MCF 10A (cell line): ENCODE data around the gene KRTAP10-11. TPM values are rescaled to one million over a fixed set of nuclear protein-coding genes. Genes with fewer than 3 reads are reported as not detected.

Experiments used
- BruUV-seq: library from RNA; stranded (reverse); fragments of 400-500 nt; replicated peaks from 2 replicates; lab custom pipeline; 2021; lab: Mats Ljungman, UMichigan
- CTCF ChIA-PET: fragments of 300-600 bp; sonication (Branson Sonifier 250); formaldehyde crosslinking; extraction: SDS; loops from one replicate; lab custom pipeline; 2021; ENCODE audit warnings: antibody characterized with exemption, inconsistent platforms; lab: Yijun Ruan, JAX
- POLR2A ChIA-PET: fragments of 300-600, 350-650 bp; sonication (Branson Sonifier 250); formaldehyde crosslinking; extraction: SDS; loops from one replicate; lab custom pipeline; 2020; ENCODE audit warnings: antibody characterized with exemption, inconsistent platforms; lab: Yijun Ruan, JAX
- DNase-seq: peaks from one replicate; pipeline ENCODE4 v3.0.0-alpha.2; 2018; ENCODE audit not compliant: unreplicated experiment
- H3K27ac Mint-ChIP-seq: one replicate; pipeline ENCODE4 v1.8.0; 2022; ENCODE audit warnings: mild to moderate bottlenecking, low read depth, mixed read lengths; ENCODE audit not compliant: unreplicated experiment
- H3K27me3 Mint-ChIP-seq: one replicate; pipeline ENCODE4 v1.8.0; 2022; ENCODE audit warnings: mixed read lengths; ENCODE audit not compliant: insufficient read depth, unreplicated experiment
- H3K36me3 Mint-ChIP-seq: one replicate; pipeline ENCODE4 v1.8.0; 2022; ENCODE audit warnings: mild to moderate bottlenecking, moderate library complexity, mixed read lengths; ENCODE audit not compliant: insufficient read depth, unreplicated experiment
- H3K4me1 Mint-ChIP-seq: one replicate; pipeline ENCODE4 v1.8.0; 2022; ENCODE audit warnings: mixed read lengths; ENCODE audit not compliant: insufficient read depth, unreplicated experiment
- H3K4me3 Mint-ChIP-seq: one replicate; pipeline ENCODE4 v1.8.0; 2022; ENCODE audit warnings: mild to moderate bottlenecking, moderate library complexity, mixed read lengths; ENCODE audit not compliant: unreplicated experiment
- H3K9me3 Mint-ChIP-seq: one replicate; pipeline ENCODE4 v1.8.0; 2022; ENCODE audit warnings: mixed read lengths; ENCODE audit not compliant: unreplicated experiment
- CTCF ChIP-seq: fragments of 200-600 bp; IDR thresholded peaks from one replicate; pipeline ENCODE4 v1.8.0; 2022; ENCODE audit warnings: antibody characterized with exemption, mild to moderate bottlenecking; ENCODE audit not compliant: unreplicated experiment
- intact Hi-C: fragments of 100-400 bp; cut with micrococcal nuclease; formaldehyde crosslinking; loops from 2 replicates; pipeline ENCODE4 v1.14.1; 2022
- total RNA-seq: library from RNA; stranded (reverse); gene quantifications from 2 replicates; pipeline ENCODE4 v1.2.3, GENCODE V29; 2022

The KRTAP10-11 gene
- total RNA-seq, 1 experiment from 2014 or later, result not detected

GRCh38 chr21:44650973-44651675 lies 4.9 kb downstream of the KRTAP10-11 start:
- BruUV-seq, result no TSS peak
- peaks cover 40% of the 10 kb centered on the region for H3K27me3 Mint-ChIP-seq

DNA sequence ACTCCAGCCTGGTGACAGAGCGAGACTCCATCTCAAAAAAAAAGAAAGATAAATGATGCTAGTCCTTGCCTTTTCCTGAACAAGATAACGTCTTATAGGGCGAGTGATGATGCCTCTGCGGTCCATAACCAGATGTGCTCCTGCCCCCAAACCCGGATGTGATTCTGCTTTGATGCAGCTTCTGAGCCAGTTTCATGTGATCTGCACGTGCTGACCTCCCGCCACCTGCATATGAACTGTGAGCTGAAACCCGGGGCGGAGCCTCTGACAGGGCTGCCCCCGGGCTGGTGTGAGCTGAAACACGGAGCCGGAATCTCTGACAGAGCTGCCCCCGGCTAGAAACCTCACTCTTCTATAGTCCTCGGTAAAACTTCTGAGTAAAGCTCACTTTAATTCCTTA lies 6.9 kb downstream of the KRTAP10-11 start:
- intact Hi-C loops, result no loop called here

More at GRCh38 chr21:44650973-44651675, 4.9 kb downstream of the KRTAP10-11 start:
- Mint-ChIP-seq H3K27ac (no peak overlapping the region), H3K4me3 (no peak overlapping the region), H3K4me1 (no peaks in the 10 kb centered on the region), H3K36me3 (no peaks in the 10 kb centered on the region), H3K9me3 (no peaks in the 10 kb centered on the region)
- POLR2A ChIA-PET, result no interaction called here
- TF ChIP-seq CTCF, result no peak
- intact Hi-C loops, result no loop called here
- no peak for DNase-seq
- CTCF ChIA-PET, result interaction anchor here (0.7 kb wide), 1 partner anchor 140 kb away, joined by 3 read pairs; no protein-coding TSS in a partner anchor

GRCh38 chr21:44653656-44654575 lies 7.7 kb downstream of the KRTAP10-11 start:
- POLR2A ChIA-PET, result no interaction called here
- H3K4me3 Mint-ChIP-seq, result no peak overlapping the region
- CTCF ChIA-PET, result no interaction called here
- H3K9me3 Mint-ChIP-seq, result no peaks in the 10 kb centered on the region
- DNase-seq, result no peak
- no peak overlapping the region for H3K27ac Mint-ChIP-seq
- no peaks in the 10 kb centered on the region for H3K4me1 Mint-ChIP-seq
- H3K27me3 Mint-ChIP-seq, result peaks cover 45% of the 10 kb centered on the region
- intact Hi-C loops, result no loop called here
- no peaks in the 10 kb centered on the region for H3K36me3 Mint-ChIP-seq
- TF ChIP-seq CTCF, result no peak
- BruUV-seq, result no TSS peak

More for the DNA sequence above, 6.9 kb downstream of the KRTAP10-11 start:
- Mint-ChIP-seq H3K27ac (no peak overlapping the region), H3K27me3 (peaks cover 42% of the 10 kb centered on the region), H3K4me1 (no peaks in the 10 kb centered on the region), H3K9me3 (no peaks in the 10 kb centered on the region), H3K4me3 (no peak overlapping the region), H3K36me3 (no peaks in the 10 kb centered on the region)
- ChIA-PET POLR2A (no interaction called here), CTCF (no interaction called here)
- no peak for DNase-seq
- no TSS peak for BruUV-seq
- TF ChIP-seq CTCF, result no peak

DNA sequence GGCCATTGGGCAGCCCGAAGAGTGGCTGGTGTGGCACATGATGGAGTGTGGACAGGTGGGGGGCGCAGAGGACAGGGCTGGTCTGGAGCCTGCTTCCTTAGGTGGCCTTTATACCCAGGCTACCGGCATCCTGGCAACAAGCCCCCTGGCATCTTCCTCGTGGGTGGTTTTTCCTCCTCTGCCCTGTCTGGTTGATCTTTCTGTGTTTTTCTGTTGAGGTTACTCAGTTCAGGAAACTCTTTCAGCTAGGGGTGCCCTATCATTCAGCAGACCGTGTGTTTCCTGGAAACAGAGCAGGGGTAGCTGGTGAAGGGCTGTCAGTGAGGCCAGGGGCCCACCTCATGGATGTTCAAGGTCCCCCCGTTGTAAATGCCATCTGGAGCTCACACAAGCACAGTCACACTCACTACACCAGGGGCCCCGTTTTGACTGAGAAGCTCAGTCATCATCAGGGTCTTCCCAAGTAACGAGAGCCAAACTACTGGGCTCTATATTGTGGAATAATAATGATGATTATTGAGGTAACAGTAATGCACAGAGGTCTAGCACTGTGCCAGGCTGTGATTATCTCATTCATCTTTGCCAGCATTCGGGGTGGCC lies 8.5 kb downstream of the KRTAP10-11 start, which contains the start of gene KRTAP12-4:
KRTAP12-4 (minus strand) TSS at position 84 of the 600 bp plus-strand sequence; CDS start at position 39, 45 bp downstream.
- ChIA-PET CTCF (interaction anchor here (0.5 kb wide), 1 partner anchor 31 kb away, joined by 4 read pairs; no protein-coding TSS in a partner anchor), POLR2A (no interaction called here)
- no peak for TF ChIP-seq CTCF
- Mint-ChIP-seq H3K4me1 (no peaks in the 10 kb centered on the region), H3K27ac (no peak within 1 kb of the TSS), H3K4me3 (no peak within 1 kb of the TSS), H3K9me3 (no peaks in the 10 kb centered on the region), H3K27me3 (peaks cover 53% of the 10 kb centered on the region), H3K36me3 (no peaks in the 10 kb centered on the region)
- DNase-seq, result no peak
- no TSS peak for BruUV-seq
- intact Hi-C loops, result no loop called here
